B cell (primary cell): ENCODE results near the gene FEV. TPM values are rescaled to one million over a fixed set of nuclear protein-coding genes. Genes with fewer than 3 reads are reported as not detected.

Experiments
- ATAC-seq: fragments of 200-7000 bp; cut with Tn5 transposase; one replicate; pipeline ENCODE4 v1.10.0; 2021; ENCODE audit warnings: low read depth, mild to moderate bottlenecking, moderate number of reproducible peaks, moderate library complexity
- CTCF ChIA-PET: fragments of 350-600 bp; sonication (Branson Sonifier 250); formaldehyde crosslinking; loops from one replicate; lab custom pipeline; 2021; ENCODE audit warnings: antibody characterized with exemption, inconsistent platforms; lab: Charles Lee
- POLR2A ChIA-PET: fragments of 350-600 bp; sonication (Branson Sonifier 250); formaldehyde crosslinking; loops from one replicate; lab custom pipeline; 2021; ENCODE audit warnings: antibody characterized with exemption; lab: Charles Lee
- DNase-seq: peaks from one replicate; pipeline ENCODE4 v3.0.0; 2013
- H2AFZ ChIP-seq: 2 replicates; pipeline ENCODE4 v1.6.1; 2012; ENCODE audit warnings: mild to moderate bottlenecking, low read depth, low read length; ENCODE audit not compliant: insufficient read depth, poor library complexity, severe bottlenecking
- H3K27ac ChIP-seq, 2 donors: 1 replicate in 1 of 2; 2 replicates in 1 of 2; pipeline ENCODE4 v1.5.1; 2012 to 2013; ENCODE audit warnings: low read length in 2 of 2, mild to moderate bottlenecking in 2 of 2, moderate library complexity in 1 of 2
- H3K27me3 ChIP-seq, 4 experiments: fragments of 200-600 bp in 1 of 4; sonication (generic) in 1 of 4; replicated peaks in 1 of 4; 1 replicate in 2 of 4; 2 replicates in 2 of 4; pipeline versions ENCODE4 v1.6.1 to v1.7.0; 2013 to 2016; ENCODE audit warnings: low read length in 3 of 4, mild to moderate bottlenecking in 2 of 4, mixed read lengths in 1 of 4, moderate library complexity in 1 of 4; ENCODE audit not compliant: insufficient read depth in 4 of 4, control insufficient read depth in 3 of 4; ENCODE audit errors: control extremely low read depth in 1 of 4
- H3K36me3 ChIP-seq, 2 experiments: replicated peaks in 1 of 2; 1 replicate in 1 of 2; 2 replicates in 1 of 2; pipeline versions ENCODE4 v1.6.1 to v1.7.1; 2013; ENCODE audit warnings: low read length in 1 of 2; ENCODE audit not compliant: insufficient read depth in 2 of 2, control insufficient read depth in 1 of 2; ENCODE audit errors: control extremely low read depth in 1 of 2, extremely low read depth in 1 of 2
- H3K4me1 ChIP-seq, 2 donors: fragments of 200-600 bp in 1 of 2; sonication (generic) in 1 of 2; 1 replicate in 1 of 2; 2 replicates in 1 of 2; pipeline versions ENCODE4 v1.5.1 to v1.6.1; 2013 to 2017; ENCODE audit warnings: low read length in 2 of 2; ENCODE audit not compliant: control insufficient read depth in 2 of 2, insufficient read depth in 2 of 2
- H3K4me2 ChIP-seq: replicated peaks from 2 replicates; pipeline ENCODE3; 2012; ENCODE audit warnings: mild to moderate bottlenecking, low read depth, low read length; ENCODE audit not compliant: poor library complexity, severe bottlenecking
- H3K4me3 ChIP-seq, 5 experiments: fragments of 200-600 bp in 1 of 5; sonication (generic) in 1 of 5; 1 replicate in 3 of 5; 2 replicates in 2 of 5; pipeline versions ENCODE4 v1.5.1 to v1.7.0; 2011 to 2016; ENCODE audit warnings: low read length in 4 of 5, mild to moderate bottlenecking in 4 of 5, low read depth in 2 of 5, control low read depth in 1 of 5, moderate library complexity in 1 of 5; ENCODE audit not compliant: insufficient read depth in 1 of 5; ENCODE audit errors: control extremely low read depth in 1 of 5, extremely low read depth in 1 of 5
- H3K79me2 ChIP-seq: fragments of 200-600 bp; sonication (generic); one replicate; pipeline ENCODE4 v1.6.0; 2016; ENCODE audit warnings: low read length; ENCODE audit not compliant: control insufficient read depth, insufficient read depth
- H3K9ac ChIP-seq: fragments of 200-600 bp; sonication (generic); 2 replicates; pipeline ENCODE4 v1.6.1; 2017; ENCODE audit warnings: mild to moderate bottlenecking, low read length, moderate library complexity
- H3K9me3 ChIP-seq, 3 donors: one replicate each; pipeline versions ENCODE4 v1.6.1 to v1.7.1; 2013; ENCODE audit warnings: low read length in 2 of 3; ENCODE audit not compliant: control insufficient read depth in 2 of 3, insufficient read depth in 1 of 3; ENCODE audit errors: control extremely low read depth in 1 of 3
- H4K20me1 ChIP-seq: 2 replicates; pipeline ENCODE4 v1.6.0; 2012; ENCODE audit warnings: mild to moderate bottlenecking, low read length; ENCODE audit not compliant: insufficient read depth, control insufficient read depth, poor library complexity, severe bottlenecking
- H3K27ac Mint-ChIP-seq: one replicate; pipeline ENCODE4 v1.8.0; 2021; ENCODE audit warnings: mixed read lengths
- H3K27me3 Mint-ChIP-seq: one replicate; pipeline ENCODE4 v1.8.0; 2021; ENCODE audit warnings: mixed read lengths
- H3K4me1 Mint-ChIP-seq: one replicate; pipeline ENCODE4 v1.8.0; 2021; ENCODE audit warnings: mixed read lengths
- H3K4me3 Mint-ChIP-seq: one replicate; pipeline ENCODE4 v1.8.0; 2021; ENCODE audit warnings: mixed read lengths
- H3K9me3 Mint-ChIP-seq: one replicate; pipeline ENCODE4 v1.8.0; 2022; ENCODE audit warnings: mixed read lengths; ENCODE audit not compliant: insufficient read depth
- CTCF ChIP-seq: fragments of 200-600 bp; IDR thresholded peaks from one replicate; pipeline ENCODE4 v1.8.0; 2022; ENCODE audit warnings: antibody characterized with exemption, mild to moderate bottlenecking
- EZH2 ChIP-seq: IDR thresholded peaks from 2 replicates; pipeline ENCODE4 v1.6.1; 2012; ENCODE audit warnings: borderline replicate concordance, low read depth, mild to moderate bottlenecking, moderate library complexity, low read length; ENCODE audit not compliant: insufficient read depth, poor library complexity, severe bottlenecking
- WGBS: methylation state at CpG from one replicate; pipeline ENCODE4 v1.1.5; 2013; ENCODE audit warnings: missing lambda C conversion rate; ENCODE audit not compliant: insufficient coverage; 5-methylcytosine and 5-hydroxymethylcytosine counted together
- intact Hi-C: fragments of 100-400 bp; cut with micrococcal nuclease; formaldehyde crosslinking; loops from one replicate; pipeline ENCODE4 v1.10.0; 2022
- polyA plus RNA-seq: library from polyadenylated mRNA; depleted of rRNA; stranded (reverse); fragments of >200 nt; gene quantifications from 2 replicates; pipeline ENCODE4 v1.2.3, GENCODE V29; 2012
- total RNA-seq, 2 donors: library from RNA; stranded (reverse); fragments of 120-200 nt in 1 of 2; gene quantifications; 1 replicate in 1 of 2; 2 replicates in 1 of 2; pipeline versions ENCODE4 v1.2.3 to v1.2.4, GENCODE V29; 2013 to 2022

The FEV gene
- total and polyA plus RNA-seq, 2 donors (not counting 1 experiment from before 2014, with no cell fraction given): not detected

DNA sequence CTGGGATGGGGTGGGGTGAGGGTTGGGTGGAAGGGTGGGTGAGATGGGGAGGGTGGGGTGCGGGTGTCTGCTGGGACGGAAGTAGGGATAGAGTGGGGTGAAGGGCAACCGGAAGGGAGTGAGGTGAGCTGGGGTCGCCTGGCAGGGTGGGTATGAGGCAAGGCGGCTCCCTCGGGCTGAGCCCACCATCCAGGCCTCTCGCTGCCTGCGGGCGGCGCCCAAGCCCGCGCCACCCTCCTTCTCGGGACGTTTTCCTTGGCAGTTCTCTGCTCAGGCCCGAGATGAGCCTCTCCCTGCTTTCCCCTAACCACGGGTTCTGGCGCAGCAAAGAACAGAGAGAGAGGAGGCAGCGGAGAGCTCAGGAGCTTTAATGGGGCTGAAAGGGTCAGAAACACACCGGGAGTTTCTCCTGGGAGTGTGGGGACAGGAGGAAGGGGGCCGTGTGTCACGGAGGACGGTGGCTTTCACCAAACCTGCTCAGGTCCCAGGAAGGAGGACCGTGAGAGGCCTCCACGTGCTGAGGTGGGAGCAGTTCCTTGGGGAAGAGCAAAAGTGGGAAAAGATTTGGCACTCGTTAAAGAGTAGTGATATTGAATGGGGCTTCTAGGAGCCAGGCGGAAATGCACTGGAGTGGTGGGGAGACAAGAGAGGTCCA is 4.1 kb downstream of the FEV start:
- intact Hi-C loops: loop anchor here (1.0 to 5.0 kb wide), 4 partner anchors 84 to 174 kb away; no protein-coding TSS in a partner anchor
- Mint-ChIP-seq H3K9me3 (no peaks in the 10 kb centered on the region), H3K4me3 (peak overlapping the region; percentile 85), H3K4me1 (peaks cover 30% of the 10 kb centered on the region), H3K27me3 (peaks cover 63% of the 10 kb centered on the region), H3K27ac (no peak overlapping the region)
- Histone ChIP-seq H3K4me2 (peak overlapping the region; percentile 90), H3K9me3 (peaks cover 0 to 36% (median 0%) of the 10 kb centered on the region in 3 donors), H3K79me2 (no peaks in the 10 kb centered on the region), H3K36me3 (no peaks in the 10 kb centered on the region), H3K9ac (peak overlapping the region; percentile 52), H2AFZ (peak overlapping the region; percentile 58), H3K27me3 (peaks cover 0 to 81% (median 54%) of the 10 kb centered on the region in 4 experiments), H4K20me1 (no peaks in the 10 kb centered on the region), H3K4me1 (peaks cover 37 to 58% of the 10 kb centered on the region in 2 donors), H3K4me3 (peak overlapping the region in 4 of 5 experiments; percentile 1 to 58 (median 24)), H3K27ac (no peak overlapping the region)
- CTCF ChIA-PET: interaction anchor here (0.6 to 3.3 kb wide), 27 partner anchors 11 to 408 kb away, joined by 3 to 55 read pairs (median 5); partner anchors contain the start of gene WNT10A
- TF ChIP-seq EZH2 (peak; percentile 92), CTCF (no peak)
- POLR2A ChIA-PET: no interaction called here
- WGBS: 7% methylated on average over 26 of the region's 26 CpGs
- peak; percentile 56 for DNase-seq
- ATAC-seq: no peak
